GM08714 (cell line): ENCODE data around the gene RAB40C.
A peak's percentile ranks its signal among the peaks of the same experiment; 100 is the strongest.

ENCODE experiments used
- H3K4me3 ChIP-seq: fragments of 200-500 bp; sonication (Bioruptor generic); 2 replicates; pipeline ENCODE4 v1.5.1; 2014; ENCODE audit warnings: mild to moderate bottlenecking, low read length, inconsistent platforms
- ZNF274 ChIP-seq: IDR thresholded peaks from 2 replicates; pipeline ENCODE4 v1.6.1; 2012; ENCODE audit warnings: mild to moderate bottlenecking, low read depth, low read length

The RAB40C gene

GRCh38 chr16:630249-630814 is 40.5 kb downstream of the RAB40C start:
- no peak overlapping the region for H3K4me3 ChIP-seq
- TF ChIP-seq ZNF274 = no peak

- TF ChIP-seq ZNF274 = no peak
- H3K4me3 ChIP-seq = no peak within 1 kb of the TSS
Measured at GRCh38 chr16:630815-631405, 41.0 kb downstream of the RAB40C start, which contains the start of gene WFIKKN1. TSS of gene WFIKKN1 (plus strand) at chr16:630985. CDS start at chr16:631254, 269 bp downstream.

GRCh38 chr16:631808-632358 is 42.0 kb downstream of the RAB40C start:
- H3K4me3 ChIP-seq = no peak overlapping the region
- no peak for TF ChIP-seq ZNF274

- TF ChIP-seq ZNF274 = no peak
- no peak overlapping the region for H3K4me3 ChIP-seq
Measured at GRCh38 chr16:632486-633335, 42.8 kb downstream of the RAB40C start.

- no peak overlapping the region for H3K4me3 ChIP-seq
- TF ChIP-seq ZNF274 = no peak
Measured at GRCh38 chr16:633336-634050, 43.6 kb downstream of the RAB40C start.

- no peak for TF ChIP-seq ZNF274
- no peak overlapping the region for H3K4me3 ChIP-seq
Measured at GRCh38 chr16:634051-634670, 44.3 kb downstream of the RAB40C start.

- no peak for TF ChIP-seq ZNF274
- peak overlapping the region; percentile 65; the same call in 1 of the 2 replicates for H3K4me3 ChIP-seq
Measured at GRCh38 chr16:634996-635395, 45.1 kb downstream of the RAB40C start.

GRCh38 chr16:635573-636205 is 45.8 kb downstream of the RAB40C start:
- peak overlapping the region; percentile 65 for H3K4me3 ChIP-seq
- TF ChIP-seq ZNF274 = no peak

- TF ChIP-seq ZNF274 = no peak
Measured at GRCh38 chr16:636206-637080, 46.6 kb downstream of the RAB40C start, which contains the start of gene METTL26. TSS of gene METTL26 (minus strand) at chr16:636305. CDS start at chr16:636290, 15 bp downstream.

GRCh38 chr16:637081-638018 is 47.5 kb downstream of the RAB40C start:
- TF ChIP-seq ZNF274 = no peak

More at GRCh38 chr16:636206-637080, 46.6 kb downstream of the RAB40C start, which contains the start of gene METTL26:
- H3K4me3 ChIP-seq = peak within 1 kb of the TSS; percentile 65

GRCh38 chr16:638034-638543 is 48.2 kb downstream of the RAB40C start:
- TF ChIP-seq ZNF274 = no peak
- H3K4me3 ChIP-seq = no peak overlapping the region

More at GRCh38 chr16:637081-638018, 47.5 kb downstream of the RAB40C start:
- H3K4me3 ChIP-seq = peak overlapping the region; percentile 33; the same call in 1 of the 2 replicates
